GM12874 (cell line): ENCODE data around the gene PTPRN2.

Experiments used
- CTCF ChIP-seq: IDR thresholded peaks from 2 replicates; pipeline ENCODE4 v1.5.1; 2011; ENCODE audit warnings: low read depth, mild to moderate bottlenecking, control low read depth, low read length, moderate library complexity; ENCODE audit not compliant: insufficient read depth

The PTPRN2 gene

DNA sequence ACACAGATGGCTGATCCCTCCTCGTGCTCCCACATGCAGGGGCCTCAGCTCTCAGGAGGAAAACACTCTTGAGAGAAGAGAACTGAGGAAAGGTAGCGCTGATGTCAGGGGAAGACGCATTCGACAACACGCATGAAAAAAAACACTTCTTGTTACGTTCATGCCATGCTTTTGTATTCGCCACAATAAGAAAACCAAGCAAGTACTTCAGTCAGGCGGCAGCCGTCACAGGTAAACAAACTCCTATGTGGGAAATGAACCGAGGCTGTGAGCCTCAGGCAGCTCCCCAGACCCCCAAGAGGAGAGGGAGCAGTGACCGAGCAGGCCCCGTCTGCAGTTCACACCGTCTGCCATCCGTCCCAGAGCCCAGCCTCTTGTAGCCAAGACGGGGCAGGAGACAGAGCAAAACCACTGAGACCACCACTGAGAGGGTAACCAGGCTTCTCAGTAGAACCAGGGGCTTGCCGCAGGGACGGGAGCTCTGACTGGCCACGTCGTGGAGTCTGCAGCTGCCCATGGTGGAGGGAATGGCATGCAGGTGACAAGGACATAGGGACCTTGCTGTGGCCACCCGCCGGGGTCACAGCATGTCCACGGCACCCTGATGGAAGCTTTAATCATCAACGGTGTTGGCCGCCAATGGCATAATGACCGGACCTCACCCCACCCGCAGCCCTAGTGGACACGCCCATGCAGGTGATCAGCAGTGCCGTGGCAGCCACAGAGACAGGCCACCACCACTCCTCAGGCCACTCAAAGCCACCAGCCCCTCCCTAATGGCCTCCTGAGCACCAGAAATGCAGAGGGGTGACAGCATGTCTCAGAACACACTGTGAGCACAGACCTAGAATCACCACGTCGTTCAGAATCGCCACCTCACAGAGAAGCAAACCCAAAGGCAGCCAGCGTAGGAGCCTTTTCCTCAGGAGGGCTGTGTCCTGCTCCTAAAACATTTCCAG is 304.3 kb downstream of the PTPRN2 start:
- TF ChIP-seq CTCF = no peak

GRCh38 chr7:158282461-158283001 is 305.1 kb downstream of the PTPRN2 start:
- TF ChIP-seq CTCF = no peak

DNA sequence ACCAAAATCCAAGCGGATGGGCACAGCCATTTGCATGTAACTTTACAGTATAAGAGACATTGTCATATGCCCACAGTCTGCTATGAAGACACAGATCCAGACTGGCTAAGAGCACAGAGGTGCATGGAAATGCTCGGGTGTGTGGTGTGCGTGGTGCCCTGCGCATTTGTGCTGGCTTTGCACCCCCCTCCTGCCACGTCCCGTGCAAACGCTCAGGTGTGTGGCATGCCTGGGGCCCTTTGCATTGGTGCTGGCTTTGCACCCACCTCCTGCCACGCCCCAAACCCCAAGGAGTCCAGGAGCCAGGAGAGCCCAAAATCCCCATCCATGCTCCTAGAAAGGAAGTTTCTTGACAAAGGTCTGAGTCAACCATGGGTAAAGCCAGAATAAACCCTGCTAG is 306.2 kb downstream of the PTPRN2 start:
- TF ChIP-seq CTCF = no peak

- no peak for TF ChIP-seq CTCF
Observed at GRCh38 chr7:158280448-158281144, 307.0 kb downstream of the PTPRN2 start.

DNA sequence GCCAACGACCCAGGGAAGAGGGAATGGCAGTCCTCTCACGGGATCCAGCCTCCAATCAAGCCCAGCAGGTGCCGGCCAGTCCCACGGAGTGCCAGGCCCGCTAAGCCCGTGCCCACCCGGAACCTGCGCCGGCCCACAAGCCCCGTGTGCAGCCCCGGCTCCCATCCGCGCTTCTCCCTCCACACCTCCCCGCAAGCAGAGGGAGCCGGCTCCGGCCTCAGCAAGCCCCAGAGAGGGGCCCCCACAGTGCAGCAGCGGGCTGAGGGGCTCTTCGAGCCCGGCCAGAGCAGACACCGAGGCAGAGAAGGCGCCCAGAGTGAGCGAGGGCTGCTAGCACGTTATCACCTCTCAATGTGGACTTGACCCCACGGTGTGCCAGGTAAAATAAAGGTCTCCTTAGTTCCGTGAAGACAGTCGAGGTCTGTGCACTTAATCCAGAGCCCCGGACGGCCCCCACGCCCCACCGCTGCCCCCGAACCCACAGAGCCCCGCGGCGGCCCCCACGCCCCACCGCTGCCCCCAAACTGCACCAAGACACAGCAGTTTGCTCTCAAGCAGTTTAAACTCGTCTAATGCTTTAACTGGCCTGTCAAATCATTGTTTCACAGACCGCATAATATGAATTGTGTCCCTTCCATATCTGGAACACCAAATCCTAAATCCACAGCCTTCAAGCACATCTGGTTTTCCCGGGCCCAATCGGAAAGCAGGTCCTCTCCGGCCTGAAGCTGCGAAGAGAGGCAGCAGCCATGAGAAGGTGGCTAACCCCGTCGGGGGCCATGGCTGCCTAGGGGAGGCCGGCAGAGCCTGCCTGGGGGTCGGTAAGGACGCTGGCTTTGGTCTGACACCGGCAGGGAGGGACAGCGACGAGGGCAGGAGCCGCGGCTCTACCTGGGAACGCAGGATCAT is 307.8 kb downstream of the PTPRN2 start:
- TF ChIP-seq CTCF = no peak

DNA sequence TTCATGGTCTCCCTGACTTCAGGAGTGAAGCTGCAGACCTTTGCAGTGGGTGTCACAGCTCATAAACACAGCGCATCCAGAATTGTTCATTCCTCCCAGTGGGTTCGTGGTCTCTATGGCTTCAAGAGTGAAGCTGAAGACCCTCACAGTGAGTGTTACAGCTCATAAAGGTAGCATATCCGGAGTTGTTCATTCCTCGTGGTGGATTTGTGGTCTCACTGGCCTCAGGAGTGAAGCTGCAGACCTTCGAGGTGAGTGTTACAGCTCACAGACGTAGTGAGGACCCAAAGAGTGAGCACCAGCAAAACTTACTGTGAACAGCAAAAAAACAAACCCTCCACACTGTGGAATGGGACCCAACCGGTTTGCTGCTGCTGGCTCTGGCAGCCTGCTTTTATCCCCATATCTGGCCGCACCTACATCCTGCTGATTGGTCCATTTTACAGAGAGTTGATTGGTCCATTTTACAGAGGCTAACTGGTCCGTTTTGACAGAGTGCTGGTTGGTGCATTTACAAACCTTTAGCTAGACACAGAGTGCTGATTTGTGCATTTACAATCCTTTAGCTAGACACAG is 308.8 kb downstream of the PTPRN2 start:
- no peak for TF ChIP-seq CTCF
